ENCODE measurements around the gene GPBAR1. TPM values are rescaled to one million over a fixed set of nuclear protein-coding genes. Genes with fewer than 3 reads are reported as not detected.

Gene GPBAR1
- polyA plus RNA-seq, 1 donor: 1.2 TPM

DNA sequence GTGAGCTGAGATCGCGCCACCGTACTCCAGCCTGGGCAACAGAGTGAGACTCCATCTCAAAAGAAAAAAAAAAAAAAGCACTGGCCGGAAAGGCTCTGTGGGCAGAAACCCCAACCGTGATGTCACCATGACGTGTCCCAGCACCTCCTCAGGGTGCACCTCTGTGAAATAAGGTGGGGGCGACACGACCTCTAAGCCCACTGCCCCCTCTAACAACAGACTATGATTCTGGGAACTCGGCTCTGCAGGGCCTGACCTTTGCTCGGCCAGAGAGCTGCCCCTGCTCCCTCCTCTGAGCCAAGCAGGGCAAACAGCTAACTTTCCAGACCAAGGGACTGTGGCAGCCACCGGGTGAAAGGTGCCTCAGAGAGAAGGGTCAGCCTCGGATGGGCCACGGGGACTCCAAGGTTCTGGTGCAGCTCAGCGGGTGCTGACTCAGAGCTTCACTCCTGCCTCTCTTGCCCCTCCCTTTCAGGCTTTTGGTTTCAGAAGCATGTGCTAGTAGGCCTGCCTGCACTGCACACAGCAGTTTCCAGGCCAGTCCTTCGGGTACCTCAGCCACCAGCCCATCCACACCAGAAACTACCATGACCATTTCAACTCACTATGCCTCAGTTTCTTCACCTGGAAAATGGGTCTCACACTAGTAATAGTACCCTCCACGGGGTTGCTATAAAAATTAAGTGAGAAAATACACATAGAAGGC lies 23.4 kb downstream of the GPBAR1 start:
- no peak for DNase-seq

DNA sequence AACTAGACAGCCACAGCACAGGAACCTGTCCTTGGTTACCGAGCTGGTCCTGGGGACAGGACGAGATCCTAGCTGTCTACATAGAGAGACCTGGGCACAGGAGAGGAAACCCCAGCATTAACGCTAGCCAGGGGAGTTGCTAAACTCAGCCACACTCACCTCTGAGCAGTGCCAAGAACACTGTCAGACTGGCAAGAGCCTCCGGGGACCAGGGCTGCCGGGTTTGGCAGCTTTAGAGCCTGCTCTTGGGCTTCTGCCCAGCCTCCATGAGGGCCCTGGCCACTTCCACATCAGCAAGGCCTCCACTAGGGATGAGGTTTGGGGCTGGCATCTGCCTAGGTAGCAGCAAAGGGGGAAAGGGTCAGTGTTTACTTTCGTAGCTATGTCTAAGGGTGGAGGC lies 24.8 kb downstream of the GPBAR1 start:
- DNase-seq: no peak

DNA sequence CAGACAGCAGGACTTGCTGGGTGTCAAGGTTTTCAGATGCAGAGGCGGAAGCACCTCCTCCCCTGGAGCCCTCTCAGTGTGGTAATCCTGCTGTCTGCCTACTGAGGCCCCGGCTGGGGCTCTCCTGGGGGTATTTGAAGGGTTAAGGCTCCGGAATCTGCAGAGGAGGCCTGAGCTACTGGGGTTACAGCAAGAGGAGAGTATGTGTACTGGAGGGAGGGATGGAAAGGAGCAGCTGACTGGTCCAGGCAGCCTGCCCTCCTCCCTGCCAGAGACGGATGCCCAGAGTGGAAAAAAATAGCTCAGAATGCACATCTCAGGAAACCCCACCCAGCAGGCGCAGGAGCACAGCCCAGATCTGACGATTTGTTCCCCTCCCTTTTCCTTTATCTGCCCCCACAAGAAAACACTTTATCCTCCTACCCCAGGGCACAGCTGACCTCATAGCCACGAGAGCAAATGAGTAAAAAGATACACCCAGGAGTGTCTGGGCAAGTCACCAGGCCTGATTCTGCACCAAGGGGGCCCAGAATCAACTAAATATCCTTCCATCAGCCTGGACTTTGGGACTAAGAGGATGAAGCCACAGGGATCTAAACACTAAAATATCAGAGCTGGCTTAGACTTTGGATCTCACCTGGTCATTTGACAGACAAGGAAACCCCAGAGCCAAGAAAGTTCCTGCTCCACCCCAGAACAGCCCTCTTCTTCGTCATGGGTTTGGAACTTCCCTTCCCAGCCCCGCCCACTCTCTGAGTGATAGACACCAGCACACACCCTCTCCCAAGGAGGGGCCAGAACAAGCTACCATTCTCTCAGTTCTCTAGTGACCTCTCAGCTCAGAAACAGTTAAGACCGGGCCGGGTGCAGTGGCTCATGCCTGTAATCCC lies 26.0 kb downstream of the GPBAR1 start:
- DNase-seq: peak; percentile 64

DNA sequence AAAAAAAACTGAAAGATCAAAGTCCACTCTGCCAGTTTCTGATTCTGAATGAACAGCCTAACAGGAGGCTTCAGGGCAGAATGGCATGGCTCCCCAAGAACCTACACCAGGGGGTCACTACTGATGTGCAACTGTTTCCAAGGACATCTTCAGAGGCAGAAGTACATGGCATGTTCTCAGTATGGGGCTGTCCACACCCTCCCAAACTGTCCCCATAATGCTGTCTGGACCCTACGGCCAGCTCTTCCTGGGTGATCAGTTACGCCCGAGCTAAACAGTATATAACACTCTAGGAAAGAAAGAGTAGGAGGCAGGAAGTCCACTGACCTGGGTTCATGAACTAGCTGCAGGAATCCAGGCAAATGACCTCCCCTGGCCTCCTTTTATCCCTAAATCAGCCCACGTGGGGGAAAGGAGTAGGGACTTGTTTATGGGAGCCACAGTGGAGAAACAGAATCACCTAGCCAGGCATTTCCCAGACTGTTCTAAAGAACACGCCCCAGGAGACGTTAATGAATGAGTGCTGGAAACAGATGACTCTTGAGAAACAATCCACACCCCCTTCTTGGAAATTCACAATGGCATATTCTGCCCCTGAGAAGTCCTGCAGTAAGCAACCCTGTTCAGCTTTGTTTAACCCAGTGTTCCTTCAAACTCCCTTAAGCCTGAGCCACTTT lies 29.0 kb downstream of the GPBAR1 start:
- DNase-seq: no peak

DNA sequence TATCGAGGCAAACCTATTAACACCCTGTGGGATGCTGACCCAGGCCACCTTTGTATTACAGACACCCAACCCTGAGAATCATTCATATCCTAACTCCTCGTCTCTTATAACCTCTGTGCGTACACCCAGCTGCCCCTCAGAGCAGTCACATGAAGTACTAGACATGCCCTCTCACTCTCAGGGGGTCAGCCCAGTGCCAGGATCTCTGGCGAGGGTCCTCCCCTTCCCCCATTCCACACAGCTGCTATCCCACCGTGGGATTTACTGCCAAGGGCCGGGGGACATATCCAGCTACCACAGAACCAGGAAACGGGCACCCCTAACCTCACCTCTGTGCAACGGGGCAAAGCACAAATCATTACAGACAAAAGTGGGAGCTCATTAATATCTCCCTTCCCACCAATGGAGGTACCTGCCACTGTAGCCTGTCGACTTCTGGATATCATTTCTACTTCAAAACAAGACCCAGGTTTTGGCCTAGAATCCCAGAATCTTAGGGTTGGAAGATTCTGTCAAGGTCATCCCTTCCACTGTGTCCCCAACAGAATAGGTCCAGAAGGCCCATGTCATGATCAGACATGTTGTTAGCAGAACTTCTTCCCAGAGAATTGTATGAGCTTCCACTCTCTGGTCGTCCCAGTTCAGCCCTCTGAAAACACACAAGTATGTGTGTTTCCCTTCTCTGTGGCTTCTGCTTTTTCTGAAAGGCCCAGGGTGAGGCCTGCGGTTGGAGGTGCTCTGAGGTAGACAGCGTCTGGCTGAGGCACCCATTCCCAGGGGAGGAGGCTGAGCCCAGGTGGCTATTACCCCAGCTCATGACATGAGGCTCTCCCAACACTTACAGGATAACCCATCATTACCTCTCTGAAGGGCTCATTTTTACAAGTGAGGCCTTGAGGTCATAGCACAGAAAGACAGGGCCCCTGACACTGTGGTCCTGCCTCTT lies 29.8 kb downstream of the GPBAR1 start:
- no peak for DNase-seq

DNA sequence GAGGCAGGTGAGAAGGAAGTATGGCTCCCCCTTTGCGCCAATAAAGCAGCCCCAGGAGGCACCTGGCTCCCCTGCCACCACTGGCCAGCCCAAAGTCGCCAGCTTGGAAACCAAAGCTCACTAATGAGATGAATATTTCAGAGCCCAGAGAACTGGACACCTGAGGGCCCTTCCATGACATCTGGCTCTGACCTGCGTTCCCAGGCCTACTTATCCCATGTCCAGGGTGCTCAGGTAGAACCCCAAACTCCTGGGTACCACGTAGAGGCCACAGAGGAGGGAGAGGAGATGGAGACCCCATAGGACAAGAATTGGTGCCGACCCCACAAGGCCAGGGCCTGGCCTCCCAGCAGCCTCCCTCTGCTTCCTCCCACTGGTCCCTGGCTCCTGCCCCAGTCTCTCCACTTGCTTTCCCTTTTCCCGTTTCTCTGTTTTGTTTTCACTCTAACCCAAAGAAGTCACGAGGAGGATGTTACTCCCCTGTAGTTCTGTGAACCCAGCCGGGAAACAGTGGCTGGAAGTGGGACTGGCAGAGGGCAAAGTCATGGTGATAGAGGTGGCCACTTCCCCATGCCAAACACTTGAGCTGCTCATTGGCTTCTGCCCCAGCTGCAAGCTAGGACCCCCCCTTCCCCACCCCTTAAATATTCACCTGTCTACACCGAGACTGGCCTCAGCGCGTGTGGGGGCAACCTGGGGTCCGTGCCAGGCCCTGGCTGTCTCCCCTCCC lies 30.7 kb downstream of the GPBAR1 start:
- DNase-seq: no peak

DNA sequence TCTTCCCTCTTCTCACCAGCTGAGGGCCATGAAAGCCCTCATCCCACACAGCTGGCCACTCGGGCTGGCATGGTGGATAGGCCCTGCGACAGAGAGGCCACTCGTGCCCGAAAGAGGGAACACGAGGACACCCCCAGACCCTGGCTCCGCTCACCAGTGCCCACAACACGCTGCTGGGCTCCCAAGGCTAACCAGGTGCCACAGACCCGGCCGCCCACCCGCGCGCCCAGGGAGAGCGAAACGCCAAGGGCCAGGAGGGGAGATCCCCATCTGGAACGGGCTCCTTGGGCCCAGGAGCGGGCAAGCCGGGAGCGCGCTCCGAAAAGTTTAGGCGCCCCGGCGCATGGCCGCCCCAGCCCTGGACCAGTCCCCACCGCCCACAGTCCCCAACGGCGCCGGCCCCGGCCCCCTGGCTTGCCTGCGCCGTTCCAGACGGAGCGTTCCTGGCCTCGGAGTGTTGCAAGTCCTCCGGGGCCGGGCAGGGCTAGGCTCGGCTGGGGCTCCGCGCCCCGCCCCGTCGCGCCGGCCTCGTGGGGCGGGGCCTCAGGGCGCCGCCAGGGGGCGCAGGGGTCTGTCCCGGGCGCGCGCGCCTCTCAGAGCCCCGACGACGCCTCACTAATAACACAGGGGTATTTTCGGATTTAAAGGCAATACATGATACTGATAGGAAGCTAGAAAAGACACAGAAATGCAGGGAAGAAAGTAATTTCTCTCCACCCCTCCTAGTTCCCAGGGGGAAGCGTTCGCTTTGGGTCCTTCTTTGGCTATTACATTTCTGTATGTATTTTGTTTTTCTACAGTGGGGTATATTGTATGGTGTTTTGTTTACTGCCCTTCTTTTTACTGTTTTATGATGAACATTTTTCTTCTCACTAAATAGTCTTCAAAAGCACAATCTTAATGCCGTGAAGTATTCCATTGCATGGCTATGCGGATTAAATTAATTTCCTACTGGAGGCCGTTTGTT lies 31.5 kb downstream of the GPBAR1 start, which contains the start of gene TMBIM1:
TMBIM1 (minus strand) TSS at position 456 of the 967 bp plus-strand sequence. CDS start 10,362 bp downstream, outside the sequence.
- peak; percentile 74 for DNase-seq

DNA sequence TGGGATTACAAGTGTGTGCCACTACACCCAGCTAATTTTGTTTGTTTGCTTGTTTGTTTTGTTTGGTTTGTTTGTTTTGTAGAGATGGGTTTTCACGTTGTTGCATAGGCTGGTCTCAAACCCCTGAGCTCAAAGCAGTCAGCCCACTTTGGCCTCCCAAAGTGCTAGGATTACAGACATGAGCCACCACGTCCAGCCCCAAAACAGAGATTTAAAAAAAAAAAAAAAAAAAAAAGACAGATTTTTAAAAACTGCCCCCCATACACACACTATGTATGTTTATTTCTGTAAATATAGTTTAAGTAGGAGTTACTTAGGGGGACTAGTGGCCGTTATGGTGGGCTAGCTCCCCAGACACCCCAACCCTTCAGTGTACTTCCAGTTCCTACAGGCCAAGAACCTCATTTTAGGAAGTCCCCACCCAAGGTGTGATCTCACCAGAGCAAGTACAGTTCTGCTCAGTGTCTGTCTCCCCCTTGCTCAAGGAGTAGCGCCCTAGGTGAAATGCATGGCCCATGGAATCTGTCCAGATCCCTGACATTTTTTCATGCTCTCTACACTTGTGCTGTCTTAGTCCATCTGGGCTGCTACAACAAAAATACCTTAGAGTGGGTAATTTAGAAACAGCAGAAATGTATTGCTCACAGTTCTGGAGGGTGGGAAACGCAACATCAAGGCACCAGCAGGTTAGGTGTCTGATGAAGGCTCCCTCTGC lies 33.1 kb downstream of the GPBAR1 start:
- DNase-seq: no peak

DNA sequence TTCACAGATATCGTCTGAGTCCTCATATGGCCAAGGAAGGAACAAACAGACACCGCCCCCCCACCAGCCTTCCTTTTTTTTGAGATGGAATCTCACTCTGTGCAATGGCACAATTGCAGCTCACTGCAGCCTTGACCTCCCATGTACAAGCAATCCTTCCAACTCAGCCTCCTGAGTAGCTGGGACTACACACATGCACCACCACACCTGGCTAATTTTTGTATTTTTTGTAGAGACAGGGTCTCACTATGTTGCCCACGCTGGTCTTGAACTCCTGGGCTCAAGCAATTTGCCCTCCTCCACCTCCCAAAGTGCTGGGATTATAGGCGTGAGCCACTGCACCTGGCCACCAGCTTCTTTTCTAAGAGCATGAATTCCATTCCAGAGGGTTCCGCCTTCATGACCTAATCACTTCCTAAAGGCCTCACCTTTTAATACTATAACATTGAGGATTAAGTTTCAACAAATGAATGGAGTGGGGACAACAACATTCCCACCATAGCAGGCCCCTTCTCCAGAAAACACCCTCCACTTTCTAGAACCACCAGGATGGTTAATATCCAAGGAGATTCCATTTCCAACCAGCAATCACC lies 33.7 kb downstream of the GPBAR1 start:
- no peak for DNase-seq

DNA sequence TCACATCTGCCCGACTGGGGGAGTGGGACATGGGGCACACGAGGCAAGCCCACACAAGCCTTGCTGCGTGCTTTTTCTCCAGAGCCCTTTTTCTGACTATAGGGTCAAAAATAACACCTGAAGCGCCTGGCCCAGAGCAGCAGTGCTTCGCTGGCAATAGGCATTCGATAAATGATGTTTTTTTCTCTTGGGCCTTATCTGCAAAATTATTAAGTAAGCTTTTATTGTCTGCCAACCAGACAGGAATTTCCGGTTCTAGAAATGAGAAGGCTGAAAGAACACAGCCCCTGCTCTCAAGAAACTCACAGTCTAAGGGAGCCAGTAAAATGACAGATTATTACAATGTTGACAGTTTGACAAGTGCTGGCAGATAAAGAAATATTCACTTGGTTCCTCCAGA lies 34.2 kb downstream of the GPBAR1 start:
- no peak for DNase-seq

DNA sequence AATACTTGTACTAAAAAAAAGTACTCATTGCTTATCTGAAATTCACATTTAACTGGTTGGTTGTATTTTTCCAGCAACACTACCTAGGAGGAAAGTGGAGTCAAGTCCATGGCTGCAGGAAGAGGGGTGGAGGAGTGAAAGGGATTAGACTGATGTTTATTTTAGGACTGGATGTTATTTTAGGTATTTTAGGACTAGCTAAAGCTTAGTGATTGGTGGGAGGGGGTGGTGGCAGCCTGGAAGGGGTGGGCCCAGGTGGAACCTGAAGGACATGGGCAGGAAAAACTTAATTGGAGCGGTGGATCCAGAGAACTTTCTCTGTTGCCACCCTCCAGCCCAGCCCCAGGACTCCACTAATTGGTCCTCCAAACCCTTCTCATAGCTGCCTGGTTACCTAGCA lies 35.4 kb downstream of the GPBAR1 start:
- no peak for DNase-seq

DNA sequence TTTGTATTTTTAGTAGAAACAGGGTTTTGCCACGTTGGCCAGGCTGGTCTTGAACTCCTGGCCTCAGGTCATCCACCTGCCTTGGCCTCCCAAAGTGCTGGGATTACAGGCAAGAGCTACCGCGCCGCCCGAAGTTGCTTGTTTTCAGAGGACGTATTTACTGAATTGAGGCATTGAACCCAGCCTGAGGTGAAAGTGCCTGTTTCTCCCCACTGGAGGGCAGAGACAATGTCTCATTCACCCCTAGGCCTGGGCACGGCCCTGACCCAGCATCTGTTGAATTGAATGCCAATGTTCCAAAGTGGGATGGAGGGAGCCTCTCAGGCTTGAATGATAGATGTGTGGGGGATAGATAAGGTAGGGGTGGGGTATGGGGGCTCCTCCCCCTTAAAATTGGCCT lies 36.0 kb downstream of the GPBAR1 start:
- DNase-seq: no peak

DNA sequence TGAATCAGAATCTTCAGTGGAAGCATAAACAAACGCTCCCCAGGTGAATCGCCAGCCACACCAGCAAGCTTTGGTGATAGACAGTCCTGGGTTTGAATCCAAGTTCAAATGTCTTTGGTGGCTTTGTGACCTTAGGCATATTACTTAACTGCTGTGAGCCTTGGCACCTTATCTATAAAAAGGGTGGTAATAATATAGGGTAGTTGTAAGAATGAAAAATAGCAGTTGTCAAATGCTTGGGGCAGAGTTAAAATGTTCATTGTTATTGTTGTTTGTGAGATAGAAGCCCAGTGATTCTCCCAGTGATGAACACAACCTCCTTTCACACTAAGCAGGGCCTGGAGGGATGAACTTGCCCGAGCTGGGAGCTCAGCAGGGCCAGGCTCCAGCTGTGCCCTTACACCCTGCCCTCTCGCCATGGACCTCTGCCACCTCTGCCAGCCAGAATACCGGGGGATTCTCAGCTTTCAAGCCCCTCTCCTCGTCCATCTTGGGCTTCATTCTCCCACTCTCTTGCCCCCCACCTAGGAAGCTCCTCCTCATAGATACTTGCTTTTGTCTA lies 37.6 kb downstream of the GPBAR1 start:
- DNase-seq: no peak

DNA sequence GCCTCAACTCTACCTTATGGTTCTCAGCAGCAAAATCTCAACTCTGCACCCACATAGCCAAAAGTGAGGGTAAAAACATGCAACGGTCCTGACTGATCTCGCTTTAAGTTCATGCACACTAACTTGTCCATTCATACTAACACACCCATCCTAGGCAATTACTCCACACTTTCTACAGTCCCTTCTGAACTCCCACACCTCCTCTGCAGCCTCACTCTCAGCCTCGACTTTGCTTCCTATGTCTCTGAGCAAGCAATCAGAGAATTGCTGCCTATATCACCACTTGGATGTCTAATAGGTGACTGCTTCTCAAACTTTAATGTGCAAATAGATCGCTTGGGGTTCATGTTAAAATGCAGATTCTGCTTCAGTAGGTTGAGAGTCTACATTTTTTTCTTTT lies 39.3 kb downstream of the GPBAR1 start:
- DNase-seq: no peak

DNA sequence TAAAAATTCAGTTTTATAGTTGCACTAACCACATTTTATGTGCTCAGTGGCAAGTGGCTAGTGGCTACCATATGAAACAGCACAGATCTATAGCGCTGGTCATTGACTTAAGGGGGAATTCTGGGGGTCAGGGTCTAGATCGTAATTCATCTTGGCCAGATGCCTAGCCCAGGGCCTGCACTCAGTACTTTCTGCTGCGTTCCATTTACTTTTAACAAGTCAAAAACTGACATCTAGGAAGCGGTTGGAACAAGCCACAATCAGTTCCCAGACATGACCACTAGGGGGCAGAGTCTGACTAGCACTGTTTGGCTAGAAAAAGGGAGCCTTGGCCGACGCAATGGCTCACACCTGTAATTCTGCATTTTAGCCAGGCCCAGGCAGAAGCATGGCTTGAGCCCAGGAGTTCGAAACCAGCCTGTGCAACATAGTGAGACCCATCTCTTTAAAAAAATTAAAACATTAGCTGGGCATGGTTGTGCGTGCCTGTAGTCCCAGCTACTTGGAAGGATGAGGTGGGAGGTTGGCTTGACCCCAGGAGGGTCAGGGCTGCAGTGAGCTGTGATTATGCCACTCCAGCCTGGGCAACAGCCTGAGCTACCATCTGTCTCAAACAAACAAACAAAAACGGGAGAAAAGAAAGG lies 40.5 kb downstream of the GPBAR1 start:
- DNase-seq: peak; percentile 93

DNA sequence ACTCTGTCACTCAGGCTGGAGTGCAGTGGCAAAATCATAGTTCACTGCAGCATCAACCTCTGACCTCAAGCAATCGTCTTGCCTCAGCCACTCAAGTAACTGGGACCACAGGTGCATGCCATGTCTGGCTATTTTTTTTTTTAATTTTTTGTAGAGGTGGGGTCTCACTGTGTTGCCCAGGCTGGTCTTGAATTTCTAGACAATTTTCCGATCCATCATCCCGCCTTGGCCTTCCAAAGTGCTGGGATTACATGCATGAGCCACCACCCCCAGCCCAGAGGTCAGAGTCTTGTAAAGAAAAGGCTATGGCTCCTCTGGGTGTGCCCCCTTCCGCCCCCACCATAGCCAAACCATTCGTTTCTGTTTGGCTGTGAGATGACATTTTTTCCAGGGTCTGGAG lies 44.6 kb downstream of the GPBAR1 start:
- DNase-seq: no peak

DNA sequence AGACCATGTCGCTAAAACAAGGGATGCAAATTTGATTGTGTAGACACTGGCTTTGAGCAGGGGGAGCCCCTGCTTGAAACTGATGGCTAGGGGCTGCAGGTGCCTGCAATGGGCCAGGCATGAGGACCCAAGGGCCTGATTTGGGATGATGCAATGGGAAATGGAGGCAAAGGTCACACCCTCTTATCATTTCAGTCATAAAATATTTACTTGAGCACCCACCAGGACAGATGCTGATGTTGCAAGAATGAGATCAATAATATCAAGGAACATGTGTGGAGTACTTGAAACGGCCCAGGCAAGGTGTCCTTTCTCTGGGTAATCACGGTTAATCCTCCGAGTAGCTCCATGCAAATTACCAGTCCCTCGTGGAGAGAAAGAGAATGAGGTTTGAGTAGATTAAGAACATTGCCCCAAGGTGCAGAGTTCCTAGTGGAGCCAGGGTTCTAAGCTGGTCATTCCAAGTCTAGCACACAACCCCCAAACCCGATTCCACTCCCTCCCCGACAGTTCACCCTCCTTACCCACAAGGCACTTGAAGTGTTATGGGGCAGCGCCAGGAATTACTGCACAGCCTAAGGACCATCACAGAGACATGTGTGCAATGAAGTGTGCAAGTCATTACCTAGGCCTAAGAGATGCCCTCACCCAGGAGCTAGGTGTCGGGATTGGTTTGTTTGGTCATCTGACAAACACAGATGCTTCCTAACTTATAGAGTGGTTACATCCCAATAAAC lies 45.5 kb downstream of the GPBAR1 start:
- no peak for DNase-seq

Data from left kidney (tissue), 2 donors.